Motor neuron (in vitro differentiated cells): ENCODE results near the gene HOXB6. TPM values are rescaled to one million over a fixed set of nuclear protein-coding genes. Genes with fewer than 3 reads are reported as not detected.

Experiments
- ATAC-seq, 8 experiments: fragments of 200-7000 bp; cut with Tn5 transposase; replicated peaks in 6 of 8; 2 replicates each; pipeline ENCODE4 v1.8.0; 2021; ENCODE audit warnings: mild to moderate bottlenecking in 8 of 8, moderate library complexity in 8 of 8
- H3K27ac ChIP-seq, 2 donors: fragments of 250-450 bp; sonication (Bioruptor Pico); 2 replicates each; pipeline ENCODE4 v1.9.0; 2021; ENCODE audit warnings: antibody characterized with exemption in 2 of 2, mild to moderate bottlenecking in 2 of 2, moderate library complexity in 1 of 2
- H3K4me1 ChIP-seq, 2 donors: fragments of 250-450 bp; sonication (Bioruptor Pico); replicated peaks in 1 of 2; 2 replicates each; pipeline ENCODE4 v1.6.1; 2021; ENCODE audit warnings: antibody characterized with exemption in 2 of 2, mild to moderate bottlenecking in 2 of 2, moderate library complexity in 1 of 2
- H3K4me3 ChIP-seq, 5 donors: fragments of 250-450 bp; sonication (Bioruptor Pico); 2 replicates each; pipeline ENCODE4 v1.9.0; 2021; ENCODE audit warnings: antibody characterized with exemption in 5 of 5, mild to moderate bottlenecking in 5 of 5, moderate library complexity in 4 of 5
- WGBS, 10 experiments: fragments of 450-650 bp; shearing (Covaris generic); methylation state at CpG; one replicate each; pipeline ENCODE4 v1.0.0; 2022; 5-methylcytosine and 5-hydroxymethylcytosine counted together
- in situ Hi-C, 9 experiments: fragments of 400-800 bp; cut with MboI; loops; one replicate each; pipeline ENCODE4 v1.15.0; 2021; ENCODE audit warnings: low sequenced_read_pairs in 9 of 9, low pct_unique_long_range_greater_than_20kb in 2 of 9; ENCODE audit not compliant: unreplicated experiment in 9 of 9
- total RNA-seq, 8 experiments: library from RNA; unstranded; fragments of 300-600 nt; gene quantifications; 2 replicates each; pipeline versions ENCODE4 v1.2.3 to v1.2.4, GENCODE V29; 2022

HOXB6 gene
- total RNA-seq, 8 experiments from 2014 or later, result 7.1 to 75.2 (median 35.3) TPM

GRCh38 chr17:48616717-48617470 lies 12.1 kb upstream of the HOXB6 start:
- Histone ChIP-seq H3K4me1 (peaks cover 31 to 45% of the 10 kb centered on the region in 2 donors), H3K4me3 (peak overlapping the region; percentile 23 to 89 (median 80)), H3K27ac (peak overlapping the region in 1 of 2 donors; percentile 97)
- no peak for ATAC-seq
- 0 to 84% (median 17%) methylated on average over 1 to 13 of the region's 15 CpGs; no CpG with 5 or more reads in 1 of the 10 experiments for WGBS, 10 experiments
- in situ Hi-C loops, result no loop called here

GRCh38 chr17:48615963-48616716 lies 11.4 kb upstream of the HOXB6 start:
- Histone ChIP-seq H3K4me1 (peaks cover 31 to 38% of the 10 kb centered on the region in 2 donors), H3K27ac (peak overlapping the region in 1 of 2 donors; percentile 97), H3K4me3 (peak overlapping the region; percentile 59 to 89 (median 80))
- in situ Hi-C loops, result no loop called here
- WGBS, 10 experiments, result 0 to 65% (median 22%) methylated on average over 1 to 12 of the region's 17 CpGs; no CpG with 5 or more reads in 3 of the 10 experiments
- no peak for ATAC-seq

- WGBS, 10 experiments, result 5 to 67% (median 15%) methylated on average over 2 to 32 of the region's 41 CpGs
- Histone ChIP-seq H3K4me1 (peaks cover 25 to 29% of the 10 kb centered on the region in 2 donors), H3K4me3 (peak within 1 kb of the TSS; percentile 59 to 89 (median 80)), H3K27ac (peak within 1 kb of the TSS; percentile 92 to 97)
- ATAC-seq, result peak in 5 of 8 experiments; percentile 1 to 24 (median 5)
- in situ Hi-C loops, result no loop called here
Observed at GRCh38 chr17:48615047-48615962, 10.5 kb upstream of the HOXB6 start, which contains the start of gene HOXB8. HOXB8 (minus strand) TSS chr17:48615292; CDS start chr17:48614704, 588 bp downstream.

- H3K4me3 ChIP-seq, result peak overlapping the region; percentile 59 to 89 (median 80)
- in situ Hi-C loops, result no loop called here
- peaks cover 22 to 28% of the 10 kb centered on the region in 2 donors for H3K4me1 ChIP-seq
- WGBS, 10 experiments, result 0 to 48% (median 0%) methylated on average over 1 to 14 of the region's 55 CpGs; no CpG with 5 or more reads in 1 of the 10 experiments
- H3K27ac ChIP-seq, result peak overlapping the region; percentile 92 to 97
- ATAC-seq, result peak in 1 of 8 experiments; percentile 1
Observed at GRCh38 chr17:48613862-48614694, 9.3 kb upstream of the HOXB6 start.

- Histone ChIP-seq H3K4me3 (peak overlapping the region; percentile 59 to 89 (median 80)), H3K27ac (peak overlapping the region; percentile 92 to 97), H3K4me1 (peaks cover 27 to 34% of the 10 kb centered on the region in 2 donors)
- WGBS, 10 experiments, result 0 to 10% (median 0%) methylated on average over 3 to 16 of the region's 67 CpGs; no CpG with 5 or more reads in 3 of the 10 experiments
- ATAC-seq, result peak in 6 of 8 experiments; percentile 1 to 48 (median 18)
- in situ Hi-C loops, result no loop called here
Observed at GRCh38 chr17:48612854-48613691, 8.3 kb upstream of the HOXB6 start.

GRCh38 chr17:48612456-48612853 lies 7.7 kb upstream of the HOXB6 start:
- 0 to 17% (median 0%) methylated on average over 1 to 5 of the region's 15 CpGs; no CpG with 5 or more reads in 5 of the 10 experiments for WGBS, 10 experiments
- in situ Hi-C loops, result no loop called here

GRCh38 chr17:48611681-48612455 lies 7.1 kb upstream of the HOXB6 start:
- 0 to 38% (median 9%) methylated on average over 1 to 11 of the region's 36 CpGs; no CpG with 5 or more reads in 6 of the 10 experiments for WGBS, 10 experiments
- Histone ChIP-seq H3K4me1 (peaks cover 18 to 34% of the 10 kb centered on the region in 2 donors), H3K27ac (peak overlapping the region; percentile 92 to 97), H3K4me3 (peak overlapping the region; percentile 59 to 89 (median 80))
- in situ Hi-C loops, result no loop called here
- peak; percentile 5 to 75 (median 73) for ATAC-seq

More at GRCh38 chr17:48612456-48612853, 7.7 kb upstream of the HOXB6 start:
- Histone ChIP-seq H3K4me3 (peak overlapping the region; percentile 59 to 89 (median 80)), H3K4me1 (peaks cover 21 to 38% of the 10 kb centered on the region in 2 donors), H3K27ac (peak overlapping the region; percentile 92 to 97)
- ATAC-seq, result peak in 1 of 8 experiments; percentile 2

- in situ Hi-C loops, result no loop called here
- peak in 6 of 8 experiments; percentile 1 to 16 (median 3) for ATAC-seq
- Histone ChIP-seq H3K4me3 (peak overlapping the region; percentile 59 to 89 (median 80)), H3K27ac (peak overlapping the region; percentile 92 to 97), H3K4me1 (peaks cover 15 to 31% of the 10 kb centered on the region in 2 donors)
- 0 to 42% (median 0%) methylated on average over 1 to 5 of the region's 22 CpGs; no CpG with 5 or more reads in 5 of the 10 experiments for WGBS, 10 experiments
Observed at GRCh38 chr17:48611213-48611612, 6.4 kb upstream of the HOXB6 start.

GRCh38 chr17:48610282-48611211 lies 5.8 kb upstream of the HOXB6 start, which contains the start of gene HOXB7:
HOXB7 (minus strand) TSS chr17:48611017; CDS start chr17:48610918, 99 bp downstream.
- WGBS, 10 experiments, result 0 to 2% (median 0%) methylated on average over 1 to 31 of the region's 79 CpGs; no CpG with 5 or more reads in 1 of the 10 experiments
- peaks cover 15 to 31% of the 10 kb centered on the region in 2 donors for H3K4me1 ChIP-seq
- ATAC-seq, result peak; percentile 11 to 65 (median 32)
- in situ Hi-C loops, result no loop called here
- peak within 1 kb of the TSS; percentile 59 to 89 (median 80) for H3K4me3 ChIP-seq
- H3K27ac ChIP-seq, result peak within 1 kb of the TSS; percentile 92 to 97
